HepG2 (cell line): ENCODE measurements around the gene PTPRD. TPM values are rescaled to one million over a fixed set of nuclear protein-coding genes. Genes with fewer than 3 reads are reported as not detected.

ENCODE experiments used
- ATAC-seq: fragments of 200-7000 bp; cut with Tn5 transposase; 3 replicates; pipeline ENCODE4 v1.9.1; 2020; ENCODE audit warnings: mild to moderate bottlenecking, moderate library complexity
- BruUV-seq: library from RNA; stranded (reverse); fragments of 400-500 nt; replicated peaks from 2 replicates; lab custom pipeline; 2021; lab: Mats Ljungman, UMichigan
- CTCF ChIA-PET: fragments of 300-600 bp; formaldehyde crosslinking; extraction: SDS; loops from one replicate; lab custom pipeline; 2021; ENCODE audit warnings: low total read pairs, inconsistent platforms, low intra/inter-chr PET ratio; lab: Yijun Ruan, JAX
- POLR2A ChIA-PET: fragments of 350-600 bp; sonication (Branson Sonifier 250); formaldehyde crosslinking; loops from one replicate; lab custom pipeline; 2020; ENCODE audit warnings: antibody characterized with exemption, inconsistent platforms; lab: Yijun Ruan, JAX
- DNase-seq: peaks from one replicate; pipeline ENCODE4 v3.0.0-alpha.2; 2015; ENCODE audit warnings: low spot score
- FAIRE-seq: peaks from 3 replicates; lab custom pipeline; 2011; peaks lifted over from hg19 to GRCh38; lab: Jason Lieb, UNC
- H2AFZ ChIP-seq: one replicate; pipeline ENCODE4 v1.6.1; 2011; ENCODE audit warnings: low read length, inconsistent platforms
- H3K27ac ChIP-seq: fragments of 300-600 bp; 3 replicates; pipeline ENCODE4 v1.8.0; 2011; ENCODE audit warnings: mixed run types, mild to moderate bottlenecking, mixed read lengths, low read length, inconsistent platforms; ENCODE audit not compliant: insufficient read depth; ENCODE audit errors: extremely low read length
- H3K27me3 ChIP-seq, 2 experiments: fragments of 200-600 bp in 1 of 2; 2 replicates in 1 of 2; 3 replicates in 1 of 2; pipeline versions ENCODE4 v1.6.0 to v1.8.0; 2011; ENCODE audit warnings: low read length in 2 of 2, mild to moderate bottlenecking in 2 of 2, moderate library complexity in 2 of 2, inconsistent platforms in 1 of 2; ENCODE audit not compliant: insufficient read depth in 2 of 2, control insufficient read depth in 1 of 2
- H3K36me3 ChIP-seq, 2 experiments: fragments of 200-600 bp in 1 of 2; replicated peaks in 1 of 2; 2 replicates in 1 of 2; 3 replicates in 1 of 2; pipeline versions ENCODE4 v1.5.1 to v1.8.0; 2011; ENCODE audit warnings: low read length in 2 of 2, inconsistent platforms in 1 of 2; ENCODE audit not compliant: insufficient read depth in 2 of 2, control insufficient read depth in 1 of 2
- H3K4me1 ChIP-seq: 2 replicates; pipeline ENCODE4 v1.5.1; 2012; ENCODE audit warnings: low read length, inconsistent platforms; ENCODE audit not compliant: insufficient read depth
- H3K4me2 ChIP-seq: 2 replicates; pipeline ENCODE4 v1.6.0; 2011; ENCODE audit warnings: low read depth, low read length, inconsistent platforms
- H3K4me3 ChIP-seq, 3 experiments: fragments of 200-600 bp in 1 of 3; sonication (generic), shearing (Covaris generic) in 1 of 3; replicated peaks in 1 of 3; 2 replicates each; pipeline ENCODE4 v1.5.1; 2011 to 2016; ENCODE audit warnings: low read length in 3 of 3, inconsistent platforms in 2 of 3, low read depth in 2 of 3, mild to moderate bottlenecking in 2 of 3, control low read depth in 1 of 3, mixed read lengths in 1 of 3; ENCODE audit not compliant: insufficient read depth in 1 of 3
- H3K79me2 ChIP-seq: one replicate; pipeline ENCODE4 v1.6.1; 2011; ENCODE audit warnings: low read length, inconsistent platforms; ENCODE audit not compliant: insufficient read depth
- H3K9ac ChIP-seq: 2 replicates; pipeline ENCODE4 v1.6.0; 2011; ENCODE audit warnings: mild to moderate bottlenecking, low read depth, low read length, inconsistent platforms; ENCODE audit not compliant: insufficient read depth
- H3K9me3 ChIP-seq: 2 replicates; pipeline ENCODE4 v1.5.1; 2012; ENCODE audit warnings: mild to moderate bottlenecking, low read length
- H4K20me1 ChIP-seq: 2 replicates; pipeline ENCODE4 v1.6.0; 2011; ENCODE audit warnings: inconsistent platforms, mild to moderate bottlenecking, low read length, moderate library complexity; ENCODE audit not compliant: insufficient read depth
- CC2D1A ChIP-seq: sonication (generic); formaldehyde crosslinking; IDR thresholded peaks from 2 replicates; pipeline ENCODE4 v1.8.1; 2023; ENCODE audit warnings: mild to moderate bottlenecking, missing genetic modification reagents
- ELF4 ChIP-seq: sonication (generic); formaldehyde crosslinking; IDR thresholded peaks from 2 replicates; pipeline ENCODE4 v1.5.0; 2020; ENCODE audit warnings: missing genetic modification reagents, mild to moderate bottlenecking, moderate library complexity, borderline replicate concordance
- SNAI1 ChIP-seq: sonication (generic); formaldehyde crosslinking; IDR thresholded peaks from 2 replicates; pipeline ENCODE4 v1.5.0; 2020; ENCODE audit warnings: mild to moderate bottlenecking, missing genetic modification reagents, borderline replicate concordance
- ZNF44 ChIP-seq: sonication (generic); formaldehyde crosslinking; IDR thresholded peaks from 2 replicates; pipeline ENCODE4 v1.5.1; 2020; ENCODE audit warnings: mild to moderate bottlenecking, missing genetic modification reagents
- ZNF615 ChIP-seq: sonication (generic); formaldehyde crosslinking; IDR thresholded peaks from 2 replicates; pipeline ENCODE4 v1.5.0; 2020; ENCODE audit warnings: mild to moderate bottlenecking, missing genetic modification reagents, borderline replicate concordance
- ZNF839 ChIP-seq: sonication (generic); formaldehyde crosslinking; IDR thresholded peaks from 2 replicates; pipeline ENCODE4 v1.4.0; 2020; ENCODE audit warnings: missing genetic modification reagents, mild to moderate bottlenecking, borderline replicate concordance
- WGBS: methylation state at CpG from one replicate; pipeline ENCODE4 v1.1.6; 2017; ENCODE audit warnings: low lambda C conversion rate; 5-methylcytosine and 5-hydroxymethylcytosine counted together
- in situ Hi-C: cut with HindIII; loops from 2 replicates; pipeline ENCODE4 v1.10.0; 2017; ENCODE audit warnings: low pct_unique_long_range_greater_than_20kb; ENCODE audit not compliant: extremely low pct_ligation_motif_present
- intact Hi-C: fragments of 100-400 bp; cut with micrococcal nuclease; formaldehyde crosslinking; loops from one replicate; pipeline ENCODE4 v1.10.0; 2022; ENCODE audit not compliant: unreplicated experiment
- polyA plus RNA-seq, 8 experiments: library from polyadenylated mRNA; depleted of rRNA in 3 of 8; stranded (reverse) in 7 of 8; unstranded in 1 of 8; fragments of >200 nt; fragmentation: Illumina TruSeq in 4 of 8; extraction: Trizol in 4 of 8; gene quantifications; 2 replicates each; pipeline versions ENCODE4 v1.2.1 to v1.2.3, GENCODE V29; 2011 to 2016; ENCODE audit warnings: low read depth in 4 of 8, missing spikeins in 1 of 8, mixed read lengths in 1 of 8; ENCODE audit not compliant: insufficient read depth in 1 of 8
- total RNA-seq, 5 experiments: library from RNA; depleted of rRNA; stranded (reverse); fragments of >200 nt; fragmentation: Illumina TruSeq; extraction: Trizol; gene quantifications; 2 replicates each; pipeline ENCODE4 v1.2.3, GENCODE V29; 2016; ENCODE audit warnings: low read depth in 1 of 5
- TF ChIP-seq, protein P1 (sequence below): IDR thresholded peaks from 2 replicates; pipeline ENCODE4 v1.6.1; 2016; ENCODE audit warnings: low read depth, missing genetic modification reagents, missing compliant biosample characterization
- TF ChIP-seq, protein P2 (sequence below): sonication (generic); formaldehyde crosslinking; IDR thresholded peaks from 2 replicates; pipeline ENCODE4 v1.4.0; 2020; ENCODE audit warnings: missing genetic modification reagents
- TF ChIP-seq, protein P3 (sequence below): sonication (generic); formaldehyde crosslinking; IDR thresholded peaks from one replicate; pipeline ENCODE4 v1.5.1; 2020; ENCODE audit warnings: mild to moderate bottlenecking, missing genetic modification reagents; ENCODE audit errors: not compliant biosample characterization

Gene PTPRD
- total and polyA plus RNA-seq, 2 of the 13 experiments (the other 11 are each of a cell fraction or from before 2014, with no cell fraction given), result 0.05 TPM; not detected in 1

DNA sequence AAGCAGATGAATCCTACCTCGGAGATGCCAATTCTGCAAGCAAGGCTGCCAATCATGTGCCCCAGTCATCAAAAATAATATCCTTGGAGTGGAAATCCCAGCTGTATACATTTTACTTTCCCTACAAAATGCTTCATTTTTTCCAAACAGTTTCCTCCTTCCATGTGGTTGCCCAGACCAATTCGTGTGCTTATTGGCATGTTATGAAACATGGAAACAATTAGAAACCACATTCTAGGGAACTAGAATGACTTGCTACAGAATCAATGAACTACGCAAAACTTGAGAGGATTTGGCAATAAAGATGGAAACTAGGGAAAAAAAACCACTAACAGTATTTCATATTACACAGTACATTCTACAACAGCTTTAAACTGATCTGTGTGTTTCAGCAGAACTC is 2228.7 kb downstream of the PTPRD start:
- Histone ChIP-seq H3K4me3 (no peak overlapping the region), H3K27ac (no peak overlapping the region), H3K36me3 (no peaks in the 10 kb centered on the region), H3K9me3 (peaks cover 94% of the 10 kb centered on the region), H4K20me1 (no peaks in the 10 kb centered on the region), H3K79me2 (no peaks in the 10 kb centered on the region), H3K4me2 (no peak overlapping the region), H2AFZ (no peak overlapping the region), H3K4me1 (no peaks in the 10 kb centered on the region), H3K27me3 (no peaks in the 10 kb centered on the region), H3K9ac (no peak overlapping the region)
- CTCF ChIA-PET, result no interaction called here
- intact Hi-C loops (no loop called here), in situ Hi-C loops (no loop called here)
- 21% methylated on average over 3 of the region's 3 CpGs for WGBS
- FAIRE-seq, result no peak
- BruUV-seq, result no TSS peak
- DNase-seq, result no peak
- no peak for ATAC-seq
- POLR2A ChIA-PET, result no interaction called here
- TF ChIP-seq ZNF44 (CRISPR knock-in tag), result no peak
- no peak for TF ChIP-seq ZNF615 (CRISPR knock-in tag)
- no peak for TF ChIP-seq ELF4 (CRISPR knock-in tag)
- no peak for TF ChIP-seq ZNF839
- no peak for TF ChIP-seq SNAI1 (CRISPR knock-in tag)
- no peak for TF ChIP-seq CC2D1A
- TF ChIP-seq, protein P1, sequence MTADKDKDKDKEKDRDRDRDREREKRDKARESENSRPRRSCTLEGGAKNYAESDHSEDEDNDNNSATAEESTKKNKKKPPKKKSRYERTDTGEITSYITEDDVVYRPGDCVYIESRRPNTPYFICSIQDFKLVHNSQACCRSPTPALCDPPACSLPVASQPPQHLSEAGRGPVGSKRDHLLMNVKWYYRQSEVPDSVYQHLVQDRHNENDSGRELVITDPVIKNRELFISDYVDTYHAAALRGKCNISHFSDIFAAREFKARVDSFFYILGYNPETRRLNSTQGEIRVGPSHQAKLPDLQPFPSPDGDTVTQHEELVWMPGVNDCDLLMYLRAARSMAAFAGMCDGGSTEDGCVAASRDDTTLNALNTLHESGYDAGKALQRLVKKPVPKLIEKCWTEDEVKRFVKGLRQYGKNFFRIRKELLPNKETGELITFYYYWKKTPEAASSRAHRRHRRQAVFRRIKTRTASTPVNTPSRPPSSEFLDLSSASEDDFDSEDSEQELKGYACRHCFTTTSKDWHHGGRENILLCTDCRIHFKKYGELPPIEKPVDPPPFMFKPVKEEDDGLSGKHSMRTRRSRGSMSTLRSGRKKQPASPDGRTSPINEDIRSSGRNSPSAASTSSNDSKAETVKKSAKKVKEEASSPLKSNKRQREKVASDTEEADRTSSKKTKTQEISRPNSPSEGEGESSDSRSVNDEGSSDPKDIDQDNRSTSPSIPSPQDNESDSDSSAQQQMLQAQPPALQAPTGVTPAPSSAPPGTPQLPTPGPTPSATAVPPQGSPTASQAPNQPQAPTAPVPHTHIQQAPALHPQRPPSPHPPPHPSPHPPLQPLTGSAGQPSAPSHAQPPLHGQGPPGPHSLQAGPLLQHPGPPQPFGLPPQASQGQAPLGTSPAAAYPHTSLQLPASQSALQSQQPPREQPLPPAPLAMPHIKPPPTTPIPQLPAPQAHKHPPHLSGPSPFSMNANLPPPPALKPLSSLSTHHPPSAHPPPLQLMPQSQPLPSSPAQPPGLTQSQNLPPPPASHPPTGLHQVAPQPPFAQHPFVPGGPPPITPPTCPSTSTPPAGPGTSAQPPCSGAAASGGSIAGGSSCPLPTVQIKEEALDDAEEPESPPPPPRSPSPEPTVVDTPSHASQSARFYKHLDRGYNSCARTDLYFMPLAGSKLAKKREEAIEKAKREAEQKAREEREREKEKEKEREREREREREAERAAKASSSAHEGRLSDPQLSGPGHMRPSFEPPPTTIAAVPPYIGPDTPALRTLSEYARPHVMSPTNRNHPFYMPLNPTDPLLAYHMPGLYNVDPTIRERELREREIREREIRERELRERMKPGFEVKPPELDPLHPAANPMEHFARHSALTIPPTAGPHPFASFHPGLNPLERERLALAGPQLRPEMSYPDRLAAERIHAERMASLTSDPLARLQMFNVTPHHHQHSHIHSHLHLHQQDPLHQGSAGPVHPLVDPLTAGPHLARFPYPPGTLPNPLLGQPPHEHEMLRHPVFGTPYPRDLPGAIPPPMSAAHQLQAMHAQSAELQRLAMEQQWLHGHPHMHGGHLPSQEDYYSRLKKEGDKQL (CRISPR knock-in tag), result no peak
- TF ChIP-seq, protein P2, sequence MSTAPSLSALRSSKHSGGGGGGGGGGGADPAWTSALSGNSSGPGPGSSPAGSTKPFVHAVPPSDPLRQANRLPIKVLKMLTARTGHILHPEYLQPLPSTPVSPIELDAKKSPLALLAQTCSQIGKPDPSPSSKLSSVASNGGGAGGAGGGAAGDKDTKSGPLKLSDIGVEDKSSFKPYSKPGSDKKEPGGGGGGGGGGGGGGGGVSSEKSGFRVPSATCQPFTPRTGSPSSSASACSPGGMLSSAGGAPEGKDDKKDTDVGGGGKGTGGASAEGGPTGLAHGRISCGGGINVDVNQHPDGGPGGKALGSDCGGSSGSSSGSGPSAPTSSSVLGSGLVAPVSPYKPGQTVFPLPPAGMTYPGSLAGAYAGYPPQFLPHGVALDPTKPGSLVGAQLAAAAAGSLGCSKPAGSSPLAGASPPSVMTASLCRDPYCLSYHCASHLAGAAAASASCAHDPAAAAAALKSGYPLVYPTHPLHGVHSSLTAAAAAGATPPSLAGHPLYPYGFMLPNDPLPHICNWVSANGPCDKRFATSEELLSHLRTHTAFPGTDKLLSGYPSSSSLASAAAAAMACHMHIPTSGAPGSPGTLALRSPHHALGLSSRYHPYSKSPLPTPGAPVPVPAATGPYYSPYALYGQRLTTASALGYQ (CRISPR knock-in tag), result no peak
- TF ChIP-seq, protein P3, sequence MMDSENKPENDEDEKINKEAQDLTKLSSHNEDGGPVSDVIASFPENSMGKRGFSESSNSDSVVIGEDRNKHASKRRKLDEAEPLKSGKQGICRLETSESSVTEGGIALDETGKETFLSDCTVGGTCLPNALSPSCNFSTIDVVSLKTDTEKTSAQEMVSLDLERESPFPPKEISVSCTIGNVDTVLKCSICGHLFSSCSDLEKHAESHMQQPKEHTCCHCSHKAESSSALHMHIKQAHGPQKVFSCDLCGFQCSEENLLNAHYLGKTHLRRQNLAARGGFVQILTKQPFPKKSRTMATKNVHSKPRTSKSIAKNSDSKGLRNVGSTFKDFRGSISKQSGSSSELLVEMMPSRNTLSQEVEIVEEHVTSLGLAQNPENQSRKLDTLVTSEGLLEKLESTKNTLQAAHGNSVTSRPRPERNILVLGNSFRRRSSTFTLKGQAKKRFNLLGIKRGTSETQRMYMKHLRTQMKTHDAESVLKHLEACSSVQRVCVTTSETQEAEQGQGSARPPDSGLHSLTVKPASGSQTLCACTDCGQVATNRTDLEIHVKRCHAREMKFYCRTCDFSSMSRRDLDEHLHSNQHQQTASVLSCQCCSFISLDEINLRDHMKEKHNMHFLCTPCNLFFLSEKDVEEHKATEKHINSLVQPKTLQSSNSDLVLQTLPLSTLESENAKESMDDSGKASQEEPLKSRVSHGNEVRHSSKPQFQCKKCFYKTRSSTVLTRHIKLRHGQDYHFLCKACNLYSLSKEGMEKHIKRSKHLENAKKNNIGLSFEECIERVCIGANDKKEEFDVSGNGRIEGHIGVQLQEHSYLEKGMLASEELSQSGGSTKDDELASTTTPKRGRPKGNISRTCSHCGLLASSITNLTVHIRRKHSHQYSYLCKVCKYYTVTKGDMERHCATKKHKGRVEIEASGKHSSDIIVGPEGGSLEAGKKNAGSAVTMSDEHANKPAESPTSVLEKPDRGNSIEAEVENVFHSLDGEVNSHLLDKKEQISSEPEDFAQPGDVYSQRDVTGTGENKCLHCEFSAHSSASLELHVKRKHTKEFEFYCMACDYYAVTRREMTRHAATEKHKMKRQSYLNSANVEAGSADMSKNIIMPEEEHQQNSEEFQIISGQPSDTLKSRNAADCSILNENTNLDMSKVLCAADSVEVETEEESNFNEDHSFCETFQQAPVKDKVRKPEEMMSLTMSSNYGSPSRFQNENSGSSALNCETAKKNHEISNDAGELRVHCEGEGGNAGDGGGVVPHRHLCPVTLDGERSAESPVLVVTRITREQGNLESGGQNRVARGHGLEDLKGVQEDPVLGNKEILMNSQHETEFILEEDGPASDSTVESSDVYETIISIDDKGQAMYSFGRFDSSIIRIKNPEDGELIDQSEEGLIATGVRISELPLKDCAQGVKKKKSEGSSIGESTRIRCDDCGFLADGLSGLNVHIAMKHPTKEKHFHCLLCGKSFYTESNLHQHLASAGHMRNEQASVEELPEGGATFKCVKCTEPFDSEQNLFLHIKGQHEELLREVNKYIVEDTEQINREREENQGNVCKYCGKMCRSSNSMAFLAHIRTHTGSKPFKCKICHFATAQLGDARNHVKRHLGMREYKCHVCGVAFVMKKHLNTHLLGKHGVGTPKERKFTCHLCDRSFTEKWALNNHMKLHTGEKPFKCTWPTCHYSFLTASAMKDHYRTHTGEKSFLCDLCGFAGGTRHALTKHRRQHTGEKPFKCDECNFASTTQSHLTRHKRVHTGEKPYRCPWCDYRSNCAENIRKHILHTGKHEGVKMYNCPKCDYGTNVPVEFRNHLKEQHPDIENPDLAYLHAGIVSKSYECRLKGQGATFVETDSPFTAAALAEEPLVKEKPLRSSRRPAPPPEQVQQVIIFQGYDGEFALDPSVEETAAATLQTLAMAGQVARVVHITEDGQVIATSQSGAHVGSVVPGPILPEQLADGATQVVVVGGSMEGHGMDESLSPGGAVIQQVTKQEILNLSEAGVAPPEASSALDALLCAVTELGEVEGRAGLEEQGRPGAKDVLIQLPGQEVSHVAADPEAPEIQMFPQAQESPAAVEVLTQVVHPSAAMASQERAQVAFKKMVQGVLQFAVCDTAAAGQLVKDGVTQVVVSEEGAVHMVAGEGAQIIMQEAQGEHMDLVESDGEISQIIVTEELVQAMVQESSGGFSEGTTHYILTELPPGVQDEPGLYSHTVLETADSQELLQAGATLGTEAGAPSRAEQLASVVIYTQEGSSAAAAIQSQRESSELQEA (CRISPR knock-in tag), result no peak
